Peyer's patch (tissue), 4 donors: ENCODE measurements around the gene ZNF181. TPM values are rescaled to one million over a fixed set of nuclear protein-coding genes. Genes with fewer than 3 reads are reported as not detected.

ENCODE experiments used
- DNase-seq, 3 donors: peaks; one replicate each; pipeline ENCODE4 v3.0.0-alpha.2; 2017 to 2019
- H3K27ac ChIP-seq, 4 donors: fragments of 200-600 bp; sonication (generic); one replicate each; pipeline ENCODE4 v1.5.1; 2016 to 2019
- H3K27me3 ChIP-seq, 2 donors: fragments of 200-600 bp; sonication (generic); one replicate each; pipeline ENCODE4 v1.5.1; 2019
- H3K36me3 ChIP-seq, 3 donors: fragments of 200-600 bp; sonication (generic); one replicate each; pipeline ENCODE4 v1.5.1; 2016 to 2019
- H3K4me1 ChIP-seq, 4 donors: fragments of 200-600 bp; sonication (generic); one replicate each; pipeline ENCODE4 v1.5.1; 2016 to 2019
- H3K4me3 ChIP-seq, 4 donors: fragments of 200-600 bp; sonication (generic); 1 replicate in 3 of 4; 2 replicates in 1 of 4; pipeline ENCODE4 v1.5.1; 2016 to 2019; ENCODE audit warnings: mild to moderate bottlenecking in 1 of 4
- H3K9me3 ChIP-seq, 4 donors: fragments of 200-600 bp; sonication (generic); one replicate each; pipeline ENCODE4 v1.5.1; 2016 to 2019; ENCODE audit warnings: mild to moderate bottlenecking in 1 of 4
- CTCF ChIP-seq, 6 experiments: fragments of 450-650 bp in 4 of 6; fragments of 200-600 bp in 2 of 6; sonication (generic) in 1 of 6; IDR thresholded peaks; one replicate each; pipeline ENCODE4 v1.5.1; 2017 to 2019; ENCODE audit warnings: antibody characterized with exemption in 6 of 6, mild to moderate bottlenecking in 3 of 6, moderate library complexity in 1 of 6
- POLR2A ChIP-seq, 2 donors: fragments of 450-650 bp; IDR thresholded peaks; one replicate each; pipeline ENCODE4 v1.5.1; 2017; ENCODE audit warnings: antibody characterized with exemption in 2 of 2, mild to moderate bottlenecking in 2 of 2, moderate library complexity in 2 of 2
- total RNA-seq, 4 donors: library from RNA; depleted of rRNA; stranded (reverse); fragments of >200 nt; gene quantifications; one replicate each; pipeline ENCODE4 v1.1.0, GENCODE V29; 2016

Gene ZNF181
- total RNA-seq, 4 donors from 2014 or later, result 12.1 to 24.3 (median 18.3) TPM

- H3K9me3 ChIP-seq, result peaks cover 0 to 2% (median 0%) of the 10 kb centered on the region in 4 donors
- H3K27ac ChIP-seq, result peak overlapping the region in 3 of 4 donors; percentile 90 to 93 (median 93)
- no peaks in the 10 kb centered on the region for H3K27me3 ChIP-seq
- TF ChIP-seq CTCF (IDR thresholded peaks at IDR 0.05) (no peak), POLR2A (IDR thresholded peaks at IDR 0.05) (no peak)
- DNase-seq, result no peak
- peak overlapping the region; percentile 62 to 82 (median 72) for H3K4me3 ChIP-seq
- H3K36me3 ChIP-seq, result peaks cover 0 to 14% (median 0%) of the 10 kb centered on the region in 3 donors
- H3K4me1 ChIP-seq, result peaks cover 0 to 24% (median 8%) of the 10 kb centered on the region in 4 donors
These were observed 1.3 kb upstream of the ZNF181 start for GRCh38 chr19:34732612-34733211.

- DNase-seq, result peak in 1 of 3 donors; percentile 54
- Histone ChIP-seq H3K27me3 (no peaks in the 10 kb centered on the region), H3K9me3 (peaks cover 0 to 2% (median 0%) of the 10 kb centered on the region in 4 donors), H3K36me3 (peaks cover 0 to 20% (median 0%) of the 10 kb centered on the region in 3 donors), H3K4me3 (peak overlapping the region; percentile 62 to 82 (median 72)), H3K4me1 (peaks cover 0 to 24% (median 8%) of the 10 kb centered on the region in 4 donors), H3K27ac (peak overlapping the region; percentile 90 to 94 (median 93))
- TF ChIP-seq POLR2A (IDR thresholded peaks at IDR 0.05), result peak in 1 of 2 donors; percentile 55
- TF ChIP-seq CTCF (IDR thresholded peaks at IDR 0.05), result no peak
These were observed 737 bp upstream of the ZNF181 start for GRCh38 chr19:34733266-34733745.

- H3K36me3 ChIP-seq, result peaks cover 0 to 33% (median 0%) of the 10 kb centered on the region in 3 donors
- no peak for DNase-seq
- TF ChIP-seq CTCF (IDR thresholded peaks at IDR 0.05) (no peak), POLR2A (IDR thresholded peaks at IDR 0.05) (no peak)
These were observed 577 bp downstream of the ZNF181 start for GRCh38 chr19:34734537-34735103.

GRCh38 chr19:34744896-34745690 lies 11.1 kb downstream of the ZNF181 start:
- DNase-seq, result no peak
- Histone ChIP-seq H3K9me3 (peaks cover 0 to 69% (median 2%) of the 10 kb centered on the region in 4 donors), H3K4me3 (no peak overlapping the region), H3K27me3 (no peaks in the 10 kb centered on the region), H3K4me1 (no peaks in the 10 kb centered on the region), H3K36me3 (peaks cover 0 to 22% (median 0%) of the 10 kb centered on the region in 3 donors), H3K27ac (no peak overlapping the region)
- TF ChIP-seq CTCF (IDR thresholded peaks at IDR 0.05), result no peak
- TF ChIP-seq POLR2A (IDR thresholded peaks at IDR 0.05), result no peak

More at GRCh38 chr19:34734537-34735103, 577 bp downstream of the ZNF181 start:
- peak overlapping the region; percentile 90 to 94 (median 93) for H3K27ac ChIP-seq
- H3K27me3 ChIP-seq, result no peaks in the 10 kb centered on the region
- H3K9me3 ChIP-seq, result peaks cover 0 to 10% (median 0%) of the 10 kb centered on the region in 4 donors
- peak overlapping the region; percentile 62 to 82 (median 72) for H3K4me3 ChIP-seq
- peaks cover 0 to 24% (median 8%) of the 10 kb centered on the region in 4 donors for H3K4me1 ChIP-seq

- TF ChIP-seq POLR2A (IDR thresholded peaks at IDR 0.05) (no peak), CTCF (IDR thresholded peaks at IDR 0.05) (no peak)
- no peak overlapping the region for H3K4me3 ChIP-seq
- no peak overlapping the region for H3K27ac ChIP-seq
- peaks cover 0 to 28% (median 0%) of the 10 kb centered on the region in 3 donors for H3K36me3 ChIP-seq
- no peaks in the 10 kb centered on the region for H3K4me1 ChIP-seq
- peaks cover 2 to 86% (median 19%) of the 10 kb centered on the region in 4 donors for H3K9me3 ChIP-seq
- no peaks in the 10 kb centered on the region for H3K27me3 ChIP-seq
- no peak for DNase-seq
These were observed 23.4 kb downstream of the ZNF181 start for GRCh38 chr19:34757441-34757840.
